Right lobe of liver (tissue), 6 donors: ENCODE results near the gene SYNJ2. TPM values are rescaled to one million over a fixed set of nuclear protein-coding genes. Genes with fewer than 3 reads are reported as not detected.

ENCODE experiments used
- ATAC-seq, 4 donors: fragments of 200-7000 bp; cut with Tn5 transposase; one replicate each; pipeline ENCODE4 v1.9.1; 2020; ENCODE audit warnings: mild to moderate bottlenecking in 4 of 4, moderate library complexity in 4 of 4
- DNase-seq, 3 donors: peaks; one replicate each; pipeline ENCODE4 v3.0.0-alpha.2; 2020
- H3K27ac ChIP-seq, 3 donors: fragments of 200-600 bp; one replicate each; pipeline ENCODE4 v1.8.0; 2022
- H3K27me3 ChIP-seq, 2 donors: fragments of 200-600 bp; one replicate each; pipeline ENCODE4 v1.8.0; 2022
- H3K36me3 ChIP-seq, 4 donors: fragments of 200-600 bp; sonication (generic) in 1 of 4; one replicate each; pipeline versions ENCODE4 v1.5.1 to v1.8.0; 2017 to 2022; ENCODE audit warnings: control low read depth in 1 of 4
- H3K4me1 ChIP-seq, 4 donors: fragments of 200-600 bp; sonication (generic) in 1 of 4; one replicate each; pipeline versions ENCODE4 v1.5.1 to v1.8.0; 2017 to 2022; ENCODE audit warnings: control low read depth in 1 of 4
- H3K4me3 ChIP-seq, 3 donors: fragments of 200-600 bp; one replicate each; pipeline ENCODE4 v1.8.0; 2022
- H3K9me3 ChIP-seq, 4 donors: fragments of 200-600 bp; sonication (generic) in 1 of 4; one replicate each; pipeline versions ENCODE4 v1.5.1 to v1.8.0; 2017 to 2022; ENCODE audit warnings: control low read depth in 1 of 4
- POLR2A ChIP-seq: fragments of 450-650 bp; IDR thresholded peaks from one replicate; pipeline ENCODE4 v1.6.1; 2017; ENCODE audit warnings: antibody characterized with exemption, mild to moderate bottlenecking
- WGBS: methylation state at CpG from one replicate; pipeline ENCODE4 v1.1.6; 2018; ENCODE audit warnings: low coverage, low lambda C conversion rate; ENCODE audit not compliant: insufficient coverage; ENCODE audit errors: missing lambda C conversion rate; 5-methylcytosine and 5-hydroxymethylcytosine counted together
- intact Hi-C, 2 donors: fragments of 100-400 bp; cut with DNase I; formaldehyde crosslinking; loops; one replicate each; pipeline versions ENCODE4 v1.11.2 to v1.14.1; 2022
- total RNA-seq, 6 experiments: library from RNA; depleted of rRNA in 2 of 6; stranded (reverse); fragments of >200 nt in 2 of 6; fragmentation: NEBNext Ultra II Directional in 3 of 6; extraction: Animal tissue kit (Norgen Biotek cat#: 25700) in 3 of 6; gene quantifications; one replicate each; pipeline versions ENCODE4 v1.1.0 to v1.2.4, GENCODE V29; 2016 to 2023
- TF ChIP-seq, protein P1 (sequence below), 4 donors: fragments of 200-600 bp in 3 of 4; fragments of 450-650 bp in 1 of 4; IDR thresholded peaks; one replicate each; pipeline versions ENCODE4 v1.5.1 to v1.8.0; 2016 to 2022; ENCODE audit warnings: antibody characterized with exemption in 4 of 4, mild to moderate bottlenecking in 2 of 4
- donor health status: DM: no; HTN: yes; CAD: no.
- donor health status: DM: no; HTN: no; CAD: no.
- donor health status: DM: no; HTN: no; CAD: no.
- donor health status: DM: no; HTN: yes; CAD: no.
- donor health status: DM: no; HTN: yes; CAD: no.

The SYNJ2 gene
- total RNA-seq, 6 experiments from 2014 or later = 3.2 to 7.4 (median 4.2) TPM

DNA sequence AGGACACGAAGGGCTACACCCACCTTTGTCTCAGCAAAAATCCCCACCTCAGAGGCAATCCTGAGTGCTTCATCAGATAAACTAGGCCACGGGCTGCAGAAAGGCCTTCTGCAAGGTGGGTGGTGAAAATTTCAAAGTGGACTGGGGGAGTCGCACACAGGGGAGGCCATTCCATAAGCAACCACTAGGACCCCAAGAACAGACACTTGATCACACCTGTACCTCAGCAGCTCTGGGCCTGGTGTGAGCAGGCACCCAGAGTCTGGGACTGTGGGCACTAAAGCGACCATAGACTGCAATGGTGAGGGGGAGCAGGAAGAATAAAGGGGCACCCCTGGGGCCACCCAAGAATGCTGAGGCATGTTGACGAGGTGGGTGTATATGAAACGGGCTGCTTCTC lies 133.8 kb downstream of the SYNJ2 start:
- intact Hi-C loops = no loop called here
- 89% methylated on average over 4 of the region's 6 CpGs for WGBS
- Histone ChIP-seq H3K27ac (no peak overlapping the region), H3K36me3 (peaks cover 0 to under 1% (median 0%) of the 10 kb centered on the region in 4 donors), H3K9me3 (no peaks in the 10 kb centered on the region), H3K4me3 (no peak overlapping the region), H3K4me1 (no peaks in the 10 kb centered on the region), H3K27me3 (no peaks in the 10 kb centered on the region)
- no peak for DNase-seq
- TF ChIP-seq POLR2A = no peak
- TF ChIP-seq, protein P1, sequence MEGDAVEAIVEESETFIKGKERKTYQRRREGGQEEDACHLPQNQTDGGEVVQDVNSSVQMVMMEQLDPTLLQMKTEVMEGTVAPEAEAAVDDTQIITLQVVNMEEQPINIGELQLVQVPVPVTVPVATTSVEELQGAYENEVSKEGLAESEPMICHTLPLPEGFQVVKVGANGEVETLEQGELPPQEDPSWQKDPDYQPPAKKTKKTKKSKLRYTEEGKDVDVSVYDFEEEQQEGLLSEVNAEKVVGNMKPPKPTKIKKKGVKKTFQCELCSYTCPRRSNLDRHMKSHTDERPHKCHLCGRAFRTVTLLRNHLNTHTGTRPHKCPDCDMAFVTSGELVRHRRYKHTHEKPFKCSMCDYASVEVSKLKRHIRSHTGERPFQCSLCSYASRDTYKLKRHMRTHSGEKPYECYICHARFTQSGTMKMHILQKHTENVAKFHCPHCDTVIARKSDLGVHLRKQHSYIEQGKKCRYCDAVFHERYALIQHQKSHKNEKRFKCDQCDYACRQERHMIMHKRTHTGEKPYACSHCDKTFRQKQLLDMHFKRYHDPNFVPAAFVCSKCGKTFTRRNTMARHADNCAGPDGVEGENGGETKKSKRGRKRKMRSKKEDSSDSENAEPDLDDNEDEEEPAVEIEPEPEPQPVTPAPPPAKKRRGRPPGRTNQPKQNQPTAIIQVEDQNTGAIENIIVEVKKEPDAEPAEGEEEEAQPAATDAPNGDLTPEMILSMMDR (IDR thresholded peaks at IDR 0.05) = no peak
- ATAC-seq = no peak

DNA sequence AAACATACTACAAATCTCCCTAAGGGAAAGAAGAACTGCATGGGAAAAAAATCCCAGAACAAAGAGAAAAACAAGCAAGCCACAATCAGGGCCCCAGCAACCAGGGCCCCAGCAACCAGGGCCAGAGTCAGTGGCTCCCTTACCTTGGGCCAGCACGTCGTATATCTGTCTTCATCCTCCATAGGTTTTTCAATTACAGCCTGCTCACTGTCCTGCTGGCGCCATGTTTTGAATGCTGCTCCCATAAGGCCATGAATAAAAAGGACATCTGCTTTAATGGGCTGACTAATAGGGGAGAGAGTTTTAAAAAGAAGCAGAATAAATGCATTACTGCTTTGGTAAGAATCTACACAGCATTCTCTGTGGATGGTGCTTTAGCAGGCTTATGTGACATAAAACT lies 137.2 kb downstream of the SYNJ2 start:
- H3K36me3 ChIP-seq = peaks cover 0 to 2% (median 0%) of the 10 kb centered on the region in 4 donors
- H3K4me3 ChIP-seq = no peak overlapping the region
- no peak for DNase-seq
- intact Hi-C loops = no loop called here
- no peaks in the 10 kb centered on the region for H3K9me3 ChIP-seq
- no peak for TF ChIP-seq POLR2A
- TF ChIP-seq, protein P1 (IDR thresholded peaks at IDR 0.05) = no peak
- no peak overlapping the region for H3K27ac ChIP-seq
- H3K27me3 ChIP-seq = no peaks in the 10 kb centered on the region
- H3K4me1 ChIP-seq = no peaks in the 10 kb centered on the region
- 84% methylated on average over 3 of the region's 3 CpGs for WGBS
- ATAC-seq = no peak

GRCh38 chr6:158121335-158121734 lies 139.7 kb downstream of the SYNJ2 start:
- Histone ChIP-seq H3K27ac (no peak overlapping the region), H3K4me1 (no peaks in the 10 kb centered on the region), H3K36me3 (peaks cover 0 to 2% (median 0%) of the 10 kb centered on the region in 4 donors), H3K27me3 (no peaks in the 10 kb centered on the region), H3K4me3 (no peak overlapping the region), H3K9me3 (no peaks in the 10 kb centered on the region)
- no peak for ATAC-seq
- DNase-seq = no peak
- TF ChIP-seq POLR2A = no peak
- TF ChIP-seq, protein P1 (IDR thresholded peaks at IDR 0.05) = no peak
- 74% methylated on average over 3 of the region's 3 CpGs for WGBS
- intact Hi-C loops = no loop called here

GRCh38 chr6:158122048-158122447 lies 140.4 kb downstream of the SYNJ2 start:
- H3K4me3 ChIP-seq = no peak overlapping the region
- DNase-seq (no peak), ATAC-seq (no peak)
- H3K27me3 ChIP-seq = no peaks in the 10 kb centered on the region
- intact Hi-C loops = no loop called here
- no peaks in the 10 kb centered on the region for H3K4me1 ChIP-seq
- peaks cover 0 to 2% (median 0%) of the 10 kb centered on the region in 4 donors for H3K36me3 ChIP-seq
- no peak overlapping the region for H3K27ac ChIP-seq
- no peak for TF ChIP-seq POLR2A
- TF ChIP-seq, protein P1 (IDR thresholded peaks at IDR 0.05) = no peak
- 82% methylated on average over 2 of the region's 2 CpGs for WGBS
- no peaks in the 10 kb centered on the region for H3K9me3 ChIP-seq

DNA sequence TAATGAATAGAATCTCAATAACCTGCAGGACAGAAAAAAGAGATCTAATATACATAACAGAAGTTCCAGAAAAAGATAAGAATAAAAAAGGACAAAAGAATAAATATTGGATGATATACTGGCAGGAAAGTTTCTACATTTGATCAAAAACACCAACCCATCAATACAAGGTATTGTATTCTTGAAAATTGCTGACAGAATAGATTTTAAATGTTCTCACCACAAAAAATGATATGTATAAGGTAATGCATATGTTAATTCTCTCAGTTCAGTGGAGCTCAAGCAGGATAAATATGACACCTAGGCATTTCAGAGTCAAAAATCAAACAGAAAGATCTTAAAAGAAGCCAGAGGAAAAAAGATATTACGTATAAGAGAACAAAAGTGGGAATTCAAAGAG lies 142.6 kb downstream of the SYNJ2 start:
- WGBS = 100% methylated on average over 1 of the region's 1 CpG
- no peak for DNase-seq
- ATAC-seq = no peak
- Histone ChIP-seq H3K4me3 (no peak overlapping the region), H3K36me3 (peaks cover 0 to 2% (median 0%) of the 10 kb centered on the region in 4 donors), H3K9me3 (no peaks in the 10 kb centered on the region), H3K27ac (no peak overlapping the region), H3K27me3 (no peaks in the 10 kb centered on the region), H3K4me1 (no peaks in the 10 kb centered on the region)
- TF ChIP-seq, protein P1 (IDR thresholded peaks at IDR 0.05) = no peak
- no peak for TF ChIP-seq POLR2A
- intact Hi-C loops = no loop called here
